NCI-H128 (cell line): Measurements from ENCODE around the gene PC.

Source experiments
- DNase-seq: peaks from one replicate; lab custom pipeline; 2025; ENCODE audit not compliant: unreplicated experiment; lab: John Stamatoyannopoulos, UW

The PC gene

DNA sequence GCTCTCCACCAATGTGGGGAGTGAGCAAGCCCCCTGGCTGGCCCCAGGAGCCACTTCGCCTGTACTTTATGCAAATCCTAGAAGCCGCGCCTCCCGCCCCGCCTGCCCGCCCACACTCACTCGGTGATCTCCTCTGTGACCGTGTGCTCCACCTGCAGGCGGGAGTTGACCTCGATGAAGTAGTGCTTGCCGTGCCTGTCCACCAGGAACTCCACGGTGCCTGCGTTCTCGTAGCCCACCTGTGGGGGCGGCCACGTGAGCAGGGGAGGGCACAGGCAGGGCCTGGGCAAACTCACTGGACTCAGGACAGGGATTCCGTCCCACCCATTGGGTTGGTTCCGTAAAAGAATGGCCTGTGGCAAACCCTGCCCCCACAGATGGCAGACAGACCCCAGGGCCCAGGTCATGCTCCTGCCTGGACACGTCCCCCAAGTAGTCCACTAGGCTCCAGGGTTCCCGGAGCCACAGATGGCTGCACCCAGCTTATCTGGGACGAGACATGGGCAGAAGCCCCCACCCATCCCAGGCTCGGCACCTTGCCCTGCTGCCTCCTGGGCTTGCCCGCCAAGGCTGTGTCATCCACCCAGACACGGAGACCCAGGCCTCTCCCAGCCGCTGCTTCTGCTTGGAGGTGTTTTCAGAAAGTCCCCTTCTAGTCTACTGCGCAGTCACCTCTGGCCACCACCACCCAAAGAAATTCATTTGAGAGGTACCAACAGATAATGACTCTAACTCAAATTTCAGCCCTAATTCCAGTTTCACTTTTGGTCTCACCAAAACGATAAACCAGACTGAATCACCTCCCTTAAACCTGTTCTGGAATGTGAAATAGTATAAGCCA, 89.2 kb downstream of the PC start:
- no peak for DNase-seq

DNA sequence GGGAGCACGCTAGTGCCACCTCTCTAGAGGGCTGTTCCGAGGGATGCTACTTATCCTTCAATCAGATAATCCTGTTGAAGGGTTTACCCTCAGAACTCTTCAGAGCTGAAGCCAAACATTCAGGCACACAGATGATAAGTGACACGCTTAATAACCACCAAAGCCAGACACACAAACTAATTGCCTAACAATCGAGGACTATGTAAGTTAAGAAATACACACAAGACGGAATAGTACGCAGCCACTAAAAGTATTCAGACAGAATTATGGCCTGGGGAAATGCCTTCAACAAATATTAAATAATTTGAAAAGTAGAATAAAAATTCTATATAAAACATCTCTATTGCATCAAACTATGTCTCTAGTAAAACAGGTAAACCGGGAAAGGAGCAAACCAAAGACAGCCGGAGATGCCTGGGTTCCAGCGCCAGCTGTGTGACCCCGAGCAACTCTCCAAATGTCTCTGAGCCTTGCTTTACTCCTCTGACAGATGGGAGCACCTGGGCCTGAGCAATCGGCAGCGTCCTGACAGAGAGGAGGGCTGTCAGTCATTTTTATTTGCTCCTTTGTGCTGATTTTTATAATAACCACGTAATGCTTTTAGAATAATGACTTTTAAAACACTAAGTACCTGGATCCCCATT, 90.0 kb downstream of the PC start:
- DNase-seq, result no peak

DNA sequence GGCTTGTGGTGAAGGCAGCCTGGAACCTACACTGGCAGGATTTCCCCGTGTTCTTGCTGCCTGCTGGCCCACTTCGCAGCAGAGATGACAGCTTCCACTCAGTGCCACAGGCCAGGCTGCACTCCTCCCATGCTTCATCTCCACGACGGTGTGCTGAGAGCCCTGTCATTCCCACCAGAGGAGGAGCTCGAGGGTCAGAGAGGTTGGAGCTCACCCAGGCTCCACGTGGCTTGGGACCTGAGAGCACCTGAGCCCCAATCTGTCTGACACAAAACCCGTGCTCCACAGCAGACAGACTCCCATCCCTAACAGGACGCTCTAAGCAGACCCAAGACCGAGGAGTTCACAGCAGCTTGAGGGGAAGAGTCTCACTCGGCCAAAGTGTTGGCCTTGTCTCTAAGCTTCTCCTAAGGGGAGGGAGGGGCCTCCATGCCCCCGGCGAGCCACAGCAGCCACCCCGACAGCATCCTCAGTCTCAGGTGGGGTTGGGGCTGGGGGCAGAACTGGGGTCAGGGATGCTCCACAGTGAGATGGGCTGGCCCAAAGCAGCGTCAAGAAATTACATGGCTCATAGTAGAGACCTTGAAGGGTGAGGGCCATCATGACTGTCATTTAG, 90.7 kb downstream of the PC start:
- no peak for DNase-seq

DNA sequence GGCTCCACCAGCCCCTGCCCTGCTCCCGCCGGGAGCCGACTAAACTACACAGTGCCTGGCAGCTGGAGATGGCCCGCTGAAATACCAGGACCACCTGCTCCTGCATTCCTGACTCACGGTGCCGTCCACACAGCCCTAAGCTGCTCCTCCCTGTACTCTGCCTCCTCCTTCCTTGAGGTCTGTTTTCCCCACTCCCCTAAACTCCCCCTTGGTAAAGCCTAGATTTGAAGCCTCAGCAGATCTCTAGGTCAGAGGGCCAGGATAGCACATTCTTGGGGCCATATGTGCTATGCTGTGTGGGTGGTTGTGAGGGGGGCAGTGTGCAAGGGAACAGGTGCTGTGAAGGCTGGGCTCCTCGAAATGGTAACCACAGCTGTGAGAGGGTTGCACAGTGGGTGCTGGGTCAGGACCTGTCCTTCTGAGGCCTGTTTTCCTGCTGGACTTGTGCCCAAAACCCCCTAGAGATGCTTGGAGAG, 91.6 kb downstream of the PC start:
- DNase-seq, result no peak

DNA sequence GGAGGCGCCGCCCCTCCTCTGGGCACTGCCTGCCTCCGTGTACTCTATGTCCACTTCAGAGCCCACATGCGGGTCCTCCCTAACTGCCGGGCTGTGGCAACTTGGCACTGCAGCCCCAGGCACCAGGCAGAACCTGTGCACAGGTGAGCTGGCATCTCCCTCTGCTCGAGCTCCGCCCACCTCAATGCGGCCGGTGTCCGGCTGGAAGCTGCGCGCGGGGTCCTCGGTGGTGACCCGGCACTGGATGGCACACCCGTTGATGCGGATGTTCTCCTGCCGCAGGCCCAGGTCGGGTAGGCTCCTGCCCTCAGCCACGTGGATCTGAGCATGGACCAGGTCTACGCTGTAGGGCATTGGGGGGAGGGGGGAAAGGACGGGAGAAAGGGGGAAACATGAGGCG, 92.2 kb downstream of the PC start:
- DNase-seq, result no peak

DNA sequence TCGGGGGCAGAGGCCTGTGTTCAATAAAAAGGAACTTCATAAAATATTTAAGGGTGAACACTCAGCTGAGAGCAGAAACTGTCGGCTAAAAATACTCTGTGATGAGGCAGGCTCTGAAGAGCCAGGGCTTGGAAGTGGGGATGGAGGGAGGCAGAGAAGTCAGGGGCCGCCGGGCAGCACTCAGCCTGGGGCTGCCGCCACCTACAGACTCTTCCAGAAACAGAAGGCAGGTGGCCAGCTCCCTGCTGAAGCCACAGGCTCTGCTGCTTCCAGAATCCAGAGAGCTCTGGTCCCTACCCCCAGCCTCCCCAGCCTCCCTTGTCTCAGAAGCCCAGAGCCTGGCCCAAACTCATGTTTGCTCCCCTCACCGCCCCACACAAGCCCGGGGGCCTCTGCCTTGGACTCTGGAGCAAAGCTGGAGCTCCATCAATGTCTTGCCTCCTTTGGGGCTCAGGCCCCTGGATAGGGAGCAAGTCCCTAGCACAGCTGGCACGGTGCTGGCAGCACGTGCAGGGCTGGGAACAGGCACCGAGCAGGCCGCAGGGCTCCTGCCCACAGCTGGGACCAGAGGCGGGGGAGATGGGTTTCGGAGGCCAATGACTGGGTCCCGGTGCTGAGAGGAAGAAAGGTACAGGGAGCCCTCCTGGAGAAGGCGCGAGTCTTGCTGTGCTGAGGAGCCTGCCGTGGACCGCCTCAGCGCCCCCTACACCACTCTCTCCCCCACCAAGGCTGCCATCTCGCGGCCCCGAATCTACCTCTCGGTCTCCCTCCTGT, 93.1 kb downstream of the PC start:
- no peak for DNase-seq

DNA sequence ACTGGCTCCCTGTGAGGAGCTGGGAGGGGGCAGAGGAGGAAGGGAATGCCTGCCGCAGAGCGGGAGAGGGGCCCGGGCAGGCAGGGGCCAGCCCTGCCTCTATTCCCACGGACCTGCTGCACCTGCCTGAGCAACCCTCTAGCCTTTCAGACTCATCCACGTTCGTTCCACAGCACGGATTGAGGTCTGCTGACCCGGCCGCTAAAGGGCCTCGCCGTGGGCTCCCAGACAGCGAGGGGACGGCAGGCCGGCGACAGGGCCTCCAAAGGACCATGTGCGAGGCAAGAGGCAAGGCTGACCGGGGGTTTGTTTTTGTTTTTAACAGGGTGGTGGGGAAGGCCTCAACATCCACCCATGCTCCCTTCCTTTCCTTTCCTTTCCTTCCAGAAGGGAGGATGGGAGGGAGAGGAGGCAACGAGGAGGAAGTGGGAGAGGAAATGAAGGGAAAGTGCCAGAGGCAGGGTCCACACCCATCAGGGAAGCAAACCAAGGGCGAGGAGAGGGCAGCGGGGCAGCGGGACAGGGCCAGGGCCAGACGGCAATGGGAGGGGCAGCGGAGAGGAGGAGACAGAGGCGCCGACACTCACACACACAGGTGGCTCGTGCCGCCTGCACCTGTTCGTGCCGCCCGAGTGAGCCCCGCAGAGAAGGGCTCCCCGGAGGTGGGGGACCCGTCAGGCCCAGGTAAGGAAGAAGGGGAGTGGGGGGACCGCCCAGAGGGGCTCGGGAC, 93.8 kb downstream of the PC start:
- no peak for DNase-seq

DNA sequence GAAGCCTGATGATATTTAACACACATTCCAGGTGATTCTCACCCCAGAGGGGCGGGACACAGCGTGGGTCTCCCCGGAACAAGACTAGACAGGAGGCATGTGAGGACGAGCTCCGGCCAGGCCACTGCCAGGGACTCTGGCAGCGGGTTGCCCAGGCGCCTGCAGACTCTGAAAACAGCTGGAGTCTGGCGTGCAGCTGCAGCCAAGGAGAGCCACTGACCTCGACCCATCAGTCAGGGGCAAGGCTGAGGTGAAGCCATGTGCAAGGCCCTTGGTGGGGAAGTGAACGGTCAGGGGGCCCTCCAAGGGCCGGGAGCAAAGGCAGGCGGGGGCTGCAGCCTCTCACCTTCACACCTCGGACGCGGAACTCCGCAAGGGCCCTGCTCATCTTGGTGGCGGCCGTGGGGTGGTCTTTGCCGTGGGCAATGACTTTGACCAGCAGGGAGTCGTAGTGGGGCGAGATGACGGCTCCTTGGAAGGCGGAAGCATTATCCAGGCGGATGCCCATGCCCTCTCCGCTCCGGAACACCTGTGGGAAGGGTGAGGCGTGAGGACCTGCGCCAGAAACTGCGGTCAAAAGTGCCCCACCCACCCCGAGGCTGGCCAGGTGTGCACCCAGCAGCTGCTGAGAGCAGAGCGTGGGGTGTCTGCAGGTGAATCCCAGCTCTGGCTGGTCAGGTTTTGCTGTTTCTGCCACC, 94.6 kb downstream of the PC start:
- DNase-seq, result no peak

DNA sequence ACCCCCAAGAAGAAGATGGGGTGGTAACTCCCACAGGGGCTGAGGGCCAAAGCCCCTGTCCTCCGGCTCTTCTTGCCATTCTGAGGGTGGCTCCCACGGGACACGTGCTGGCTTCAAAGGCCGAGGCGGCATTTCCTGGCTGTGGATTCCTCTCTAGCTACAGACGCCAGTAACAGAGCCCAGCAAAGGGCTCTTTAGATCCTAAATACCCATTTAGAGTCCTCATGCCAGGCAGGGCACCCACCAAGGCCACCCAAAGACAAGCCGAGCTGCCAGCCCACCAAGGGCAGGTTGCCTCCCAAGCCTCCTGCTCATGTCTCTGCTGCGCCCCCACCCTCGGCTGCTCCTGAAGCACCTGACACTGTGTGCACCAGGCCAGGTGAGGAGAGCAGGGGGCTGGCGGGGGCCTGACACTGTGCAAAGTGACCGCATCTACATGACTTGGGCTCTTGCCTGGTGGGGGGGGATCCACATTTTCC, 95.6 kb downstream of the PC start:
- DNase-seq, result no peak

DNA sequence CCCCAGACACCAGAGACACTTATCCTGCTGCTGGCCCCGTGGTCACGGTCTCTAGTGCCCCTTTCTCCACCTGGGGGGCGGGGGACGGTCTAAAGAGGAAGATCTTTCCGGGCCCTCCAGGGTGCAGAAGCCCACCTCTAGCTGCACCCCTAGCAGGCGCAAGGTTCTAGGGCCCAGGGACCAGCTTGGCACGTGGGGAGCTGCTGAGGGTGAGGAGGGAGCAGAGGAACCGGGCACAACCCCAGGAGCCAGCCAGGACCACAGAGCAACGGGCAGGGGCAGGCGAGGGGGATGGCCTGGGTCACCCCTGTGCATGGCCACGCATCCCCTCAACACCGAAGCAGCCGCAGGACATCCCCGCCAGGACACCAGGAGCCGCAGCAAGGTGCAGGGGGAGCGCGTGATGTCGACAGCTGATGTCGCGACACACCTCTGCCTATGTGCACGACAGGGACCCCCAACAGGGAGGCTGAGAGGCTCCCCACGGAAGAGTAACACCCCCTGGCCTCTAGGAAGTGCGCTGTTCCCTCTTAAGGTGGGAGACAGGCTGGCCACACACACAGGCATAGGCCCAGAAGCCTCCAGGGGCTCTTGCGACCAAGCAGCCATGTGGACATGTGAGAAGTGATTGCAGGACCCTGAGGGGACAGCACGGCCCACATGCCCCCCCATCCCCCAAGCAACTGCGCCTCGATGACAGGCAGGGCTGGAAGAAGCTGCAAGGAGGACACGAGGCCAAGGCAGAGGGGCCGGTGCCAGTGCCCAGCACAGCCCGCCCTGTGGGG, 96.2 kb downstream of the PC start:
- DNase-seq, result no peak

DNA sequence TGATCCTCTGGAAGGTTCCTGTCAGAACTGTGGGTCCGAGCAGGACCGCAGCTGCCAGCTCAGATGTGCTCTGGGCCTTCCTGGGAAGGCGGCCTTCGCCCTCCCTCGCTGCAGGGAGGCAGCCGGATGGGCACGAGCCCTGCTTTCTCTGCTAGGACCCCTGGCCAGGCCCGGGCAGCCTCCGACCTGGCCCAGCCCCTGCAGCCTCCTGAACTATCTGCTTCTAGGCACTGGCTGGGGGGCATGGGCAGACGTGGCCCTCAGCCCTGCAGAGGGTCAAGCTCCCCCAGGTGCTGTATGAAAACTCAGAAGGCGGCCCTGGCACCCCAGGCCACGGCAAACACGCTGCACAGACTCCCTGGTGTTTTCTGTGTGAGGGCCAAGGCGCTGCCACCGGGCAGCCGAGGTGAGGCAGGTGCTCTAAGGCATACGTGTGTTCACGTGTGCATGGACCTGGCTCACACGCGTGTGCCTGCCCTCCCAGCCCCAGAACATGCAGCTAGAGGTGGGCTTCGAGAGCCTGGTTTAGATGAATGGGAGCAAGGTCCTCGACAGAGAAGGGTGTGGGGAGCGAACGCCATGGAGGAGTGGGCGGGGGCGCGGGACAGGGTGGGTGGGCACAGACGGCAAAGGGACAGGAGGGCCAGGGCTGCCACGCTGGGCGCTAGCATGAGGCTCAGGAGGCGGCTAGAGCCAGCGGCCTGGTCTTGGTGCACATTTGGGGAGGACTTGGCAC, 97.0 kb downstream of the PC start:
- DNase-seq, result no peak

DNA sequence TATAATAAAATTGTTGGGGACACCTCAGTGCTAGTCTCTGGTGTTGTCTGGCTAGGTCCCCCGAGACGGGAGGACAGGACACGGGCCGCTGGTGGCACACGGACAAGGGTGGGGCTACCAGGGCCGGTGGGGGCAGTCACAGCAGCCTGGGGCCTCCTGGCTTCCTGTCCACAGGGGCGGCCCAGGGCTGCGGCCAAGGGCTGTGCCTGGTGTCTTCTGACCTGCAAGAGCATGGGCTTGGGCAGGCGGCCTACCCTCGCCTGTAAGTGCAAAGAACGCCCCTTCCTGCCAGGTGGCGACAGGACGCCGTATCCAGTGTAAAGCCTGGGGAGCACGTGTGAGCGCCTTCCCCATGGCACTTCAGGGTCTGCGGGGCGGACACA, 97.7 kb downstream of the PC start:
- DNase-seq, result no peak

DNA sequence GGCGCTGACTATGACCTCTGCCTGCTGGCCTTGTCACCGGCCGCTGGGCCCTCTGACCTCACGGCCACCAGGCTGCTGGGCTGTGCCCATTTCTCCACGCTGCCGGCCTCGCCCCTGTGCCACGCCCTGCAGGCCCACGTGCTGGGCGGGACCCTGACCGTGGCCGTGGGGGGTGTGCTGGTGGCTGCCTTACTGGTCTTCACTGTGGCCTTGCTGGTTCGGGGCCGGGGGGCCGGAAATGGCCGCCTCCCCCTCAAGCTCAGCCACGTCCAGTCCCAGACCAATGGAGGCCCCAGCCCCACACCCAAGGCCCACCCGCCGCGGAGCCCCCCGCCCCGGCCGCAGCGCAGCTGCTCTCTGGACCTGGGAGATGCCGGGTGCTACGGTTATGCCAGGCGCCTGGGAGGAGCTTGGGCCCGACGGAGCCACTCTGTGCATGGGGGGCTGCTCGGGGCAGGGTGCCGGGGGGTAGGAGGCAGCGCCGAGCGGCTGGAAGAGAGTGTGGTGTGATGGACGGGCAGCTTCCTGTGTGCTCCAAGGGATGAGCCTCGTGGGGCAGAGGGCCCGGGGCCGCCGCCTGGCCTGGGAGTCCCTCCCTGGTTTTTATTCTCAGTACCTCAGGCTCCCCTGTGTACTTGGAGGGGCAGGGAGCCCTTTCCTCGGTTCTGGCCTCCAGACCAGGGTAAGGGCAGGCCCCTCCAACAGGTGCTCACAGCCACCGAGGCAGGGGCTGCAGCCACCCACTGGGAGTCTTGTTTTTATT, 98.3 kb downstream of the PC start:
- DNase-seq, result no peak

DNA sequence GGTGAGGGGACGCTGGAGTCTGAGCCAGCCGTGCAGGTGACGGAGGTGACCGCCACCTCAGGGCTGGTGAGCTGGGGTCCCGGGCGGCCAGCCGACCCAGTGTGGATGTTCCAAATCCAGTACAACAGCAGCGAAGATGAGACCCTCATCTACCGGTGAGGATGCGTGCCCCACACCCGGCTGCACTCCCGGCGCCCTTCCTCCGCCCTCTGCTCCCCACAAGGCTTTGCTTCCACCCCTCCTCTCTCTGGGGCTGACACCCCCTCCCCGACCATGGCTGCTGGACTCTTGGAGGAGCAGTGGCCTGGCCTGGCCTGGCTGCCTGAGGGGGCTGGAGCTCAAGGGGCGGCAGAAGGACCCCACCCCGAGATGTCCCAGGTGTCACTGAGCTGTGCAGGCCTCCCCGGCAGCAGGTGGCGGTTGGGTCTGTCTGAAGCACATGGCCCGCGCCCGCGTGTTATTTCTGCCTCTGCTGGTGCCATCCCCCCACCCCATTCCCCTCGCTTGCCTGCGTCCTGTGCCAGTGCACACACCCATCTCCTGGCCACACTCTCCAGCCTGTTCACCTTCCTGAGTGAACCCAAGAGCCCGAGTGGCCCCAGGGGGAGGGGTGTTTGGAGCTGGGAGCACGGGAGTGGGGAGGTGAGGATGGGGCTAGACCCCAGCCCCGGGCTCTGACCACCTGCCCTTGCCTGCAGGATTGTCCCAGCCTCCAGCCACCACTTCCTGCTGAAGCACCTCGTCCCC, 99.1 kb downstream of the PC start:
- DNase-seq, result no peak

DNA sequence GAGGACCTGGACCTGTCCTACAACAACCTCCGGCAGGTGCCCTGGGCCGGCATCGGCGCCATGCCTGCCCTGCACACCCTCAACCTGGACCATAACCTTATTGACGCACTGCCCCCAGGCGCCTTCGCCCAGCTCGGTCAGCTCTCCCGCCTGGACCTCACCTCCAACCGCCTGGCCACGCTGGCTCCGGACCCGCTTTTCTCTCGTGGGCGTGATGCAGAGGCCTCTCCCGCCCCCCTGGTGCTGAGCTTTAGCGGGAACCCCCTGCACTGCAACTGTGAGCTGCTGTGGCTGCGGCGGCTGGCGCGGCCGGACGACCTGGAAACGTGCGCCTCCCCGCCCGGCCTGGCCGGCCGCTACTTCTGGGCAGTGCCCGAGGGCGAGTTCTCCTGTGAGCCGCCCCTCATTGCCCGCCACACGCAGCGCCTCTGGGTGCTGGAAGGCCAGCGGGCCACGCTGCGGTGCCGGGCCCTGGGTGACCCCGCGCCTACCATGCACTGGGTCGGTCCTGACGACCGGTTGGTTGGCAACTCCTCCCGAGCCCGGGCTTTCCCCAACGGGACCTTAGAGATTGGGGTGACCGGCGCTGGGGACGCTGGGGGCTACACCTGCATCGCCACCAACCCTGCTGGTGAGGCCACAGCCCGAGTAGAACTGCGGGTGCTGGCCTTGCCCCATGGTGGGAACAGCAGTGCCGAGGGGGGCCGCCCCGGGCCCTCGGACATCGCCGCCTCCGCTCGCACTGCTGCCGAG, 99.8 kb downstream of the PC start:
- DNase-seq, result no peak

DNA sequence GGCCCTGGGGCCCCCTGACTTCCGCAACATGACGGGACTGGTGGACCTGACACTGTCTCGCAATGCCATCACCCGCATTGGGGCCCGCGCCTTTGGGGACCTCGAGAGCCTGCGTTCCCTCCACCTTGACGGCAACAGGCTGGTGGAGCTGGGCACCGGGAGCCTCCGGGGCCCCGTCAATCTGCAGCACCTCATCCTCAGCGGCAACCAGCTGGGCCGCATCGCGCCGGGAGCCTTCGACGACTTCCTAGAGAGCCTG, 100.3 kb downstream of the PC start:
- no peak for DNase-seq
